Prostate gland (tissue), 2 donors: ENCODE measurements around the gene ZNRD2.

Source experiments
- CTCF ChIP-seq, 4 experiments: fragments of 200-600 bp in 2 of 4; fragments of 450-650 bp in 2 of 4; sonication (generic) in 2 of 4; IDR thresholded peaks; 1 replicate in 3 of 4; 2 replicates in 1 of 4; pipeline ENCODE4 v1.5.1; 2016 to 2019; ENCODE audit warnings: antibody characterized with exemption in 4 of 4, mild to moderate bottlenecking in 2 of 4, moderate library complexity in 2 of 4
- POLR2AphosphoS5 ChIP-seq: sonication (generic); formaldehyde crosslinking; IDR thresholded peaks from one replicate; pipeline ENCODE4 v1.6.1; 2017; ENCODE audit warnings: antibody characterized with exemption

- TF ChIP-seq CTCF (IDR thresholded peaks at IDR 0.05): no peak
- no peak for TF ChIP-seq POLR2AphosphoS5
Measured at GRCh38 chr11:65545853-65546216, 24.4 kb upstream of the ZNRD2 start.
